Ammon's horn (tissue), 1 donor: ENCODE measurements around the gene MAGEA12.
"Not testable (repeated sequence)": the region's sequence is repeated elsewhere in the genome, so short reads cannot be mapped to it uniquely, and the experiment has no call there.

Source experiments
- DNase-seq: peaks from one replicate; pipeline ENCODE4 v3.0.0-alpha.2; 2016; ENCODE audit warnings: low spot score

The MAGEA12 gene, protein sequence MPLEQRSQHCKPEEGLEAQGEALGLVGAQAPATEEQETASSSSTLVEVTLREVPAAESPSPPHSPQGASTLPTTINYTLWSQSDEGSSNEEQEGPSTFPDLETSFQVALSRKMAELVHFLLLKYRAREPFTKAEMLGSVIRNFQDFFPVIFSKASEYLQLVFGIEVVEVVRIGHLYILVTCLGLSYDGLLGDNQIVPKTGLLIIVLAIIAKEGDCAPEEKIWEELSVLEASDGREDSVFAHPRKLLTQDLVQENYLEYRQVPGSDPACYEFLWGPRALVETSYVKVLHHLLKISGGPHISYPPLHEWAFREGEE

GRCh38 chrX:152733261-152733975 lies at the start of gene MAGEA12, which contains the start of gene CSAG1:
Gene MAGEA12, plus strand, starts transcription at chrX:152733757. Its CDS starts 2,405 bp downstream, at chrX:152736162.
Gene CSAG1, minus strand, starts transcription at chrX:152733721. Its CDS starts 1,261 bp downstream, at chrX:152732460.
- DNase-seq, result no peak

DNA sequence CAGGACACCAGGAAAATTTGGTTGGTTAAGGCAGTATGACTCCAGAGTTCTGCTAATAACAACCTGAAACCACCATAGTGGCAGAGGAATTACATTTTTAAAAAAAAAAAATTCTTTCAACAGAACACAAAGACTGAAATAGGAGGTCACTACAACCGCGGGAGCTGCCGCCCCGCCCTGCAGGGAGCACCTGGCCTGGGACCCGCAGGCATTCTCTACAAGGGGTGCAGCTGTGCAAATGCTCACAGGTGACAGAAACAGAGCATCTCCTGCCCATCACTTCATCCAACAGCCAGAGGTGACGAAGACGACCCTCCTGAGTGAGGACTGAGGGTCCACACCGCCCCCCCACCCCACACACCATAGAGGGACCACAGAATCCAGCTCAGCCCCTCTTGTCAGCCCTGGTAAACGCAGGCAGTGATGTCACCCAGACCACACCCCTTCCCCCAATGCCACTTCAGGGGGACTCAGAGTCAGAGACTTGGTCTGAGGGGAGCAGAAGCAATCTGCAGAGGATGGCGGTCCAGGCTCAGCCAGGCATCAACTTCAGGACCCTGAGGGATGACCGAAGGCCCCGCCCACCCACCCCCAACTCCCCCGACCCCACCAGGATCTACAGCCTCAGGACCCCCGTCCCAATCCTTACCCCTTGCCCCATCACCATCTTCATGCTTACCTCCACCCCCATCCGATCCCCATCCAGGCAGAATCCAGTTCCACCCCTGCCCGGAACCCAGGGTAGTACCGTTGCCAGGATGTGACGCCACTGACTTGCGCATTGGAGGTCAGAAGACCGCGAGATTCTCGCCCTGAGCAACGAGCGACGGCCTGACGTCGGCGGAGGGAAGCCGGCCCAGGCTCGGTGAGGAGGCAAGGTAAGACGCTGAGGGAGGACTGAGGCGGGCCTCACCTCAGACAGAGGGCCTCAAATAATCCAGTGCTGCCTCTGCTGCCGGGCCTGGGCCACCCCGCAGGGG lies 35.3 kb upstream of the MAGEA12 start, which contains the start of gene MAGEA3:
Gene MAGEA3, plus strand, starts transcription at position 843 of the 980 bp plus-strand sequence. CDS start 2,039 bp downstream, outside the sequence.
- not testable (repeated sequence) for DNase-seq

GRCh38 chrX:152700390-152700789 lies 33.2 kb upstream of the MAGEA12 start:
- not testable (repeated sequence) for DNase-seq

GRCh38 chrX:152706500-152706899 lies 27.1 kb upstream of the MAGEA12 start:
- DNase-seq, result not testable (repeated sequence)

GRCh38 chrX:152709173-152709572 lies 24.4 kb upstream of the MAGEA12 start, which contains the start of gene CSAG2:
Gene CSAG2, minus strand, starts transcription at chrX:152709273. Its CDS starts 161 bp downstream, at chrX:152709112.
- not testable (repeated sequence) for DNase-seq

DNA sequence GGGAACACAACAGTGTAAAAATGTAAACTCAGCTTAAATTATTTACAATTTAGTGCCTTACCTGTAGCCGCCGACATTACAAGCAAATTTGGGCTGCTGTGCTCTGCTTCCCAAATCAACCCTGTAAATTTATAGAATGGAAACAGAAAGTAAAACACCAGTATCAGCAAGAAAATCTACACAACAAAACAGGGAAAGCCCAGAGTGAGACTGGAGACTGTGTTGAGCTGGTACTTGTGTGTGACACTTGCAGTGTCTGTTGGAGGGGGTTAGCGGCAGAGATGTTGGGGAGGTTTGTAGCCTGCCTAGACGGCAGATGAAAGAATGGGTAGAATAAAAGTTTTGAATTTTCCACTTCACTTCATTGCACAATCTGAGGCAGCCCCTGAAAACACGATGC lies 20.4 kb upstream of the MAGEA12 start:
- DNase-seq, result not testable (repeated sequence)

GRCh38 chrX:152713815-152714787 lies 19.5 kb upstream of the MAGEA12 start, which contains the start of gene MAGEA2B:
Gene MAGEA2B, plus strand, starts transcription at chrX:152714628. Its CDS starts 2,479 bp downstream, at chrX:152717107.
- DNase-seq, result not testable (repeated sequence)

- DNase-seq, result no peak
These were observed 8.1 kb upstream of the MAGEA12 start for GRCh38 chrX:152725409-152725808.

GRCh38 chrX:152734143-152734858 lies 744 bp downstream of the MAGEA12 start:
- DNase-seq, result not testable (repeated sequence)

- no peak for DNase-seq
These were observed 1.5 kb downstream of the MAGEA12 start for GRCh38 chrX:152735101-152735500.

DNA sequence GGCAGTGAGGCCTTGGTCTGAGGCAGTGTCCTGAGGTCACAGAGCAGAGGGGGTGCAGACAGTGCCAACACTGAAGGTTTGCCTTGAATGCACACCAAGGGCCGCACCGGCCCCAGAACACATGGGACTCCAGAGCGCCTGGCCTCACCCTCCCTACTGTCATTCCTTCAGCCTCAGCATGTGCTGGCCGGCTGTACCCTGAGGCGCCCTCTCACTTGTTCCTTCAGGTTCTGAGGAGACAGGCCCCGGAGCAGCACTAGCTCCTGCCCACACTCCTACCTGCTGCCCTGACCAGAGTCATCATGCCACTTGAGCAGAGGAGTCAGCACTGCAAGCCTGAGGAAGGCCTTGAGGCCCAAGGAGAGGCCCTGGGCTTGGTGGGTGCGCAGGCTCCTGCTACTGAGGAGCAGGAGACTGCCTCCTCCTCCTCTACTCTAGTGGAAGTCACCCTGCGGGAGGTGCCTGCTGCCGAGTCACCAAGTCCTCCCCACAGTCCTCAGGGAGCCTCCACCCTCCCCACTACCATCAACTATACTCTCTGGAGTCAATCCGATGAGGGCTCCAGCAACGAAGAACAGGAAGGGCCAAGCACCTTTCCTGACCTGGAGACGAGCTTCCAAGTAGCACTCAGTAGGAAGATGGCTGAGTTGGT lies 2.4 kb downstream of the MAGEA12 start:
- DNase-seq, result no peak

DNA sequence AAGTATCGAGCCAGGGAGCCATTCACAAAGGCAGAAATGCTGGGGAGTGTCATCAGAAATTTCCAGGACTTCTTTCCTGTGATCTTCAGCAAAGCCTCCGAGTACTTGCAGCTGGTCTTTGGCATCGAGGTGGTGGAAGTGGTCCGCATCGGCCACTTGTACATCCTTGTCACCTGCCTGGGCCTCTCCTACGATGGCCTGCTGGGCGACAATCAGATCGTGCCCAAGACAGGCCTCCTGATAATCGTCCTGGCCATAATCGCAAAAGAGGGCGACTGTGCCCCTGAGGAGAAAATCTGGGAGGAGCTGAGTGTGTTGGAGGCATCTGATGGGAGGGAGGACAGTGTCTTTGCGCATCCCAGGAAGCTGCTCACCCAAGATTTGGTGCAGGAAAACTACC lies 3.0 kb downstream of the MAGEA12 start:
- DNase-seq, result not testable (repeated sequence)

GRCh38 chrX:152738560-152738959 lies 5.0 kb downstream of the MAGEA12 start:
- no peak for DNase-seq

DNA sequence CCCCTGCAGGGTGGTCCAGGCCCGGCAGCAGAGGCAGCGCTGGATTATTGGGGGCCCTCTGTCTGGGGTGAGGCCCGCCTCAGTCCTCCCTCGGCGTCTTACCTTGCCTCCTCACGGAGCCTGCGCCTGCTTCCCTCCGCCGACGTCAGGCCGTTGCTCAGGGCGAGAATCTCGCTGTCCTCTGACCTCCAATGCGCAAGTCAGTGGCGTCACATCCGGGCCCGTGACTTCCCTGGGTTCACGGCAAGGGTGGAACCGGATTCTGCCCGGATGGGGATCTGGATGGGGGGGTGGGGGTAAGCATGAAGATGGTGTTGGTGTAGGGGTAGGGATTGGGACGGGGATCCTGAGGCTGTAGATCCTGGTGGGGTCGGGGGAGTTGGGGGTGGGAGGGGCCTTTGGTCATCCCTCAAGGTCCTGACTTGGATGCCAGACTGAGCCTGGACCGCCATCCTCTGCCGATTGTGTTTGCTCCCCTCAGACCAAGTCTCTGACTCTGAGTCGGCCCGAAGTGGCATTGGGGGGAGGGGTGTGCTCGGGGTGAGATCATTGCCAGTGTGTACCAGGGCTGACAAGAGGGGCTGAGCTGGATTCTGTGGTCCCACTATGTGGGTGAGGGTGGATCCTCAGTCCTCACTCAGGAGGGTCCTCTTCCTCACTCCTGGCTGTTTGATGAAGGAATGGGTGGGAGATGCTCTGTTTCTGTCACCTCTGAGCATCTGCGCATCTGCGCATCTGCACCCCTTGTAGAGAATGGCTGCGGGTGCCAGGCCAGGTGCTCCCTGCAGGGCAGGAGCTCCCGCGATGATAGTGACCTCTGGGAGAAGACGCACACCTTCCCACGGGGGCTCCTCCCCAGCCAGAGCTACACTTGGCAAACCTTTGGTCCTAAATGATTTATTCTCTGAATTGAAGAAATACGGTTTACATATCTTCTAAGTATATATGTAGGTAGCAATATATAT lies 20.4 kb downstream of the MAGEA12 start, which contains the start of gene MAGEA2:
Gene MAGEA2, minus strand, starts transcription at position 157 of the 965 bp plus-strand sequence. CDS start 2,479 bp downstream, outside the sequence.
- not testable (repeated sequence) for DNase-seq

- not testable (repeated sequence) for DNase-seq
These were observed 21.3 kb downstream of the MAGEA12 start for GRCh38 chrX:152754871-152755270.

DNA sequence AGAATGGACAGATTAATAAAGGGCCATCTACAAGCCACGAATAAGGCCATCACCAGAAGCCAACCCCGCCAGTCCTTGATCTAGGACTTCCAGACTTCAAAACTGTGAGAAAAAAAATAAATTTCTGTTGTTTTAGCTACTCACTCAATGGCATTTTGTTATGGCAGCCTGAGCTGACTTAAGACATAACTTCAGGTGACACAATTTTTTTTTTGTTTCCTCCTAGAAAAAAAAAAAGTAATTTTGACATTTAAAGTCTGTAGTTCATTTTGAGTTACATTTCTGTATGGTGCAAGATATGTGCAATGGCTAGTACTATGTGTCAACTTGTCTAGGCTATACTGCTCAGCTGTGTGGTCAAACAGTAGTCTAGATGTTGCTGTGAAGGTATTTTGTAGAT lies 25.4 kb downstream of the MAGEA12 start, which contains the start of gene CSAG3:
Gene CSAG3, plus strand, starts transcription at position 301 of the 400 bp plus-strand sequence.
- not testable (repeated sequence) for DNase-seq

DNA sequence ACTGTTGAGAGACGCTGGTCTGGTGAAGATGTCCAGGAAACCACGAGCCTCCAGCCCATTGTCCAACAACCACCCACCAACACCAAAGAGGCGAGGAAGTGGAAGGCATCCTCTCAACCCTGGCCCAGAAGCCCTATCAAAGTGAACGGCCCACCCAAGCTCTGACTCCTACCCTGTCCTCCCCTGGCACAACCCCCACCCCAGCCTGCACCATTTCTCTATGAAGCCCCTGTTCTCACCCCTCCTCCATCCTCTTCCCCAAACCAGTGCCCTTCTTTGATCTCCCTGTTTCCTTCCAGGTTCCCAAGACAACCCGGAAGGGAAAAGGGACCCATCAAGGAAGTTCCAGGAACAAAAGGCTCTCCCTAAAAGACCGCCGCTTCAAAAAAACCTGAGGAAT lies 26.0 kb downstream of the MAGEA12 start:
- not testable (repeated sequence) for DNase-seq
